Parathyroid adenoma (tissue), 2 donors: ENCODE data around the gene FRZB.

ENCODE experiments used
- H2AFZ ChIP-seq: fragments of 300-600 bp; sonication (generic); one replicate; pipeline ENCODE4 v1.7.0; 2017; ENCODE audit warnings: antibody characterized with exemption, mild to moderate bottlenecking
- H3K27ac ChIP-seq: fragments of 300-600 bp; sonication (generic); one replicate; pipeline ENCODE4 v1.7.0; 2017
- H3K27me3 ChIP-seq: fragments of 300-600 bp; sonication (generic); one replicate; pipeline ENCODE4 v1.7.0; 2017; ENCODE audit warnings: low read length; ENCODE audit not compliant: control insufficient read depth, insufficient read depth
- H3K36me3 ChIP-seq: fragments of 300-600 bp; sonication (generic); one replicate; pipeline ENCODE4 v1.7.0; 2017; ENCODE audit warnings: low read length; ENCODE audit not compliant: control insufficient read depth, insufficient read depth
- H3K4me1 ChIP-seq: fragments of 300-600 bp; sonication (generic); one replicate; pipeline ENCODE4 v1.7.0; 2017; ENCODE audit warnings: control low read depth
- H3K4me2 ChIP-seq: fragments of 300-600 bp; sonication (generic); one replicate; pipeline ENCODE4 v1.7.0; 2017; ENCODE audit warnings: low read length
- H3K4me3 ChIP-seq: fragments of 300-600 bp; sonication (generic); one replicate; pipeline ENCODE4 v1.7.0; 2017; ENCODE audit warnings: low read depth, low read length
- H3K79me2 ChIP-seq: fragments of 300-600 bp; sonication (generic); one replicate; pipeline ENCODE4 v1.7.0; 2017; ENCODE audit warnings: control low read depth
- H3K9ac ChIP-seq: fragments of 300-600 bp; sonication (generic); one replicate; pipeline ENCODE4 v1.7.0; 2017; ENCODE audit warnings: mild to moderate bottlenecking
- H3K9me3 ChIP-seq: fragments of 300-600 bp; sonication (generic); one replicate; pipeline ENCODE4 v1.7.0; 2017; ENCODE audit warnings: low read length; ENCODE audit not compliant: control insufficient read depth
- TF ChIP-seq, protein P1 (sequence below): fragments of 300-600 bp; sonication (generic); IDR thresholded peaks from one replicate; pipeline ENCODE4 v1.7.0; 2017; ENCODE audit warnings: antibody characterized with exemption, mild to moderate bottlenecking
- donor health status: primary hyperparathyroidism.

FRZB gene

DNA sequence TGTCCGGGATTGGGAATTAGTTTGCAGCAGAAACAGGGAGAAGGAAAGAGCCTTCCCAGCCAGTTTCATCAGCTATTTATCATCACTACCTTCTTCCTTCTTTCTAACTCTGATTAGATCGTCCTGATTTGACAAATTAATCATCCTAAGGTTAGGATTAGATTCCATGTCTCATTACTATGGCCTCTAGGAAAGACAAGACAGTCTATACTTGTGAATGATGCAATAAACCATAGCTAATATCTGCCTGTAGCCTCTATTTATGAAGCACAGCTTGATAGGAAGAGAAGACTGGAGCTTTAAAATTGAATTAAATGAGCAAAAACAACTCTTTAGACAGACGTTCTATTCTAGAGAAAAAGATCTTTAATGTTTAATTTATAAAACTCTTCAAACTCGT, 25.2 kb upstream of the FRZB start:
- Histone ChIP-seq H3K79me2 (no peaks in the 10 kb centered on the region), H3K4me2 (no peak overlapping the region), H3K27ac (no peak overlapping the region), H3K36me3 (no peaks in the 10 kb centered on the region), H3K4me3 (no peak overlapping the region), H3K27me3 (no peaks in the 10 kb centered on the region), H3K9me3 (no peaks in the 10 kb centered on the region), H3K4me1 (no peaks in the 10 kb centered on the region), H3K9ac (no peak overlapping the region), H2AFZ (no peak overlapping the region)
- TF ChIP-seq, protein P1, sequence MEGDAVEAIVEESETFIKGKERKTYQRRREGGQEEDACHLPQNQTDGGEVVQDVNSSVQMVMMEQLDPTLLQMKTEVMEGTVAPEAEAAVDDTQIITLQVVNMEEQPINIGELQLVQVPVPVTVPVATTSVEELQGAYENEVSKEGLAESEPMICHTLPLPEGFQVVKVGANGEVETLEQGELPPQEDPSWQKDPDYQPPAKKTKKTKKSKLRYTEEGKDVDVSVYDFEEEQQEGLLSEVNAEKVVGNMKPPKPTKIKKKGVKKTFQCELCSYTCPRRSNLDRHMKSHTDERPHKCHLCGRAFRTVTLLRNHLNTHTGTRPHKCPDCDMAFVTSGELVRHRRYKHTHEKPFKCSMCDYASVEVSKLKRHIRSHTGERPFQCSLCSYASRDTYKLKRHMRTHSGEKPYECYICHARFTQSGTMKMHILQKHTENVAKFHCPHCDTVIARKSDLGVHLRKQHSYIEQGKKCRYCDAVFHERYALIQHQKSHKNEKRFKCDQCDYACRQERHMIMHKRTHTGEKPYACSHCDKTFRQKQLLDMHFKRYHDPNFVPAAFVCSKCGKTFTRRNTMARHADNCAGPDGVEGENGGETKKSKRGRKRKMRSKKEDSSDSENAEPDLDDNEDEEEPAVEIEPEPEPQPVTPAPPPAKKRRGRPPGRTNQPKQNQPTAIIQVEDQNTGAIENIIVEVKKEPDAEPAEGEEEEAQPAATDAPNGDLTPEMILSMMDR, result no peak

DNA sequence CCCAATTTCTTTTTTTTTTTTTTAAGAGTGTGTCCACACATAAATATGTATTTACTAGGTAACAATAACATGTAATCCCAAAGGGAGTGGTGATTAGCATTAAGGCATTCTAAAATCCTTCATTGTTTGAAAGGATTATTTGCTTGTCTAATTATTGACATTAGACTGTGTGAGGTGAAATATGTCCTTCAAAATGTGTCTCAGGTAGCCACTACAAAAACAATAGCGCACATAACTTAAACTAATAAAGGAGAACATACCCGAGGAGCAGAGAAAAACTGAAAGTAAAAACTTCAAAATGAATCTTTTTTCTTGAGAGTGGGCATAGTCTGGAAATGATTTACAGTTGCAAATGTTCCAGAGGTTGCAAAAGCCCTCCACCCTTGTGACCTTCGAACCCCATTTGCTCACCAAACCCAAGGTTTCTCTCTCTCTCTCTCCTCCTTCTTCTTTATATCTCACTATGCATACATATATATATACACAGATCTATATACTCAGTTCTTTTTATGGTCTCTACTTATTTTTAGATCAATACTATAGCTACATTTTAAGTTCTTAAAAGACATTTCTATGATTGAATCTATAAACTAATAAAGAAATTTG, 24.4 kb upstream of the FRZB start:
- TF ChIP-seq, protein P1, result no peak
- H2AFZ ChIP-seq, result no peak overlapping the region
- H3K9ac ChIP-seq, result no peak overlapping the region
- no peaks in the 10 kb centered on the region for H3K4me1 ChIP-seq
- H3K79me2 ChIP-seq, result no peaks in the 10 kb centered on the region
- no peak overlapping the region for H3K4me2 ChIP-seq
- no peak overlapping the region for H3K4me3 ChIP-seq
- no peaks in the 10 kb centered on the region for H3K36me3 ChIP-seq
- no peaks in the 10 kb centered on the region for H3K9me3 ChIP-seq
- no peaks in the 10 kb centered on the region for H3K27me3 ChIP-seq
- no peak overlapping the region for H3K27ac ChIP-seq

DNA sequence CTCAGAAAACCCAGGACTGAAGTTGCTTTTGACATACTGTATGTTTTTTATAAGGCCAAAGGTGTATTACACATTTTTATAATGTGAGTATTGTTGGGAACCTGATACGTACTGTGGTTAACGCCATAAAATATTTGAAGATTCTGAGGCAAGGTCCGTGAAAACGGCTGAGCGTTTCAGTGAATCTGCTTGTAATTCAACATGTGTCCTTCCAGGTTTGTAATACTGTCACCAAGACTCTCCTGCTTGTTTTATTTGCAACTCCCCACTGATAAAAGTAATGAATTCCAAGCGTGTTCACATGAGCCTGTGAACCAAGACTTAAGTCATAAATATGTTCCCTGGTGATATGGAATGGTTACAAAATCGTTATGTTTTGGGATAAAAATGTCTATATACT, 23.9 kb upstream of the FRZB start:
- Histone ChIP-seq H2AFZ (no peak overlapping the region), H3K4me1 (no peaks in the 10 kb centered on the region), H3K27ac (no peak overlapping the region), H3K9ac (no peak overlapping the region), H3K79me2 (no peaks in the 10 kb centered on the region), H3K9me3 (no peaks in the 10 kb centered on the region), H3K36me3 (no peaks in the 10 kb centered on the region), H3K4me3 (no peak overlapping the region), H3K4me2 (no peak overlapping the region), H3K27me3 (no peaks in the 10 kb centered on the region)
- TF ChIP-seq, protein P1, result no peak

DNA sequence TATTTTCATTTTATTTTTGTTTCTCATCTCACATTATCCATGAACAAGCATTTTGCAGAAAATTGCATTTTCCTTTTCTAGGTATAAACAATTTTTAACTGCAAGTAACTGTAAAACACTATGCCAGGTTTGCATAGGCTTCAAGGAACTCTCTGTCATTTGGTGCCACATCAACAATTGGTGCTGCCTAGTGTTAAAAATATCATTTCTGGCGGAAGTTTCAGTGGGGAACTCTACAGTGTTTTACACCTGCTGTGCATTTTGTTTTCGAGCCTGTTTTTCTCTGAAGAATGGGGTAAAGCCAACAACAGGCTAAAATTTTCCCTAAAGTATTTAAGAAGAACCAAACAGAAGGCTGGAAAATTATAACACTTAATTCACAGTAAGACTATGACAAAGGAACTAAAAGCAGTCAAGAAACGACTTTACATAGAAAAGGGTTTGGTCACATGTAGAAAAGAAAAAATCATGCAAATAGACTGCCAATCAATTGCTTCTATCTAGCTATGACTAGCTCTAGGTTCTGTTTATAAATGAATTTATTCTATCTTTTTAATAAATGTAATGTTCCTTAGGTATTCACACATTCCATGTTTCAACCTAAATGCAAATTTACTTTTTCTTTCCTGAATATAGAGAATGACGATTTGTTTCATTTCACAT, 21.4 kb upstream of the FRZB start:
- H3K27me3 ChIP-seq, result no peaks in the 10 kb centered on the region
- no peak overlapping the region for H3K27ac ChIP-seq
- H3K4me1 ChIP-seq, result no peaks in the 10 kb centered on the region
- no peak overlapping the region for H3K4me3 ChIP-seq
- H2AFZ ChIP-seq, result no peak overlapping the region
- no peaks in the 10 kb centered on the region for H3K36me3 ChIP-seq
- H3K9ac ChIP-seq, result no peak overlapping the region
- TF ChIP-seq, protein P1, result no peak
- H3K4me2 ChIP-seq, result no peak overlapping the region
- no peaks in the 10 kb centered on the region for H3K9me3 ChIP-seq
- no peaks in the 10 kb centered on the region for H3K79me2 ChIP-seq

DNA sequence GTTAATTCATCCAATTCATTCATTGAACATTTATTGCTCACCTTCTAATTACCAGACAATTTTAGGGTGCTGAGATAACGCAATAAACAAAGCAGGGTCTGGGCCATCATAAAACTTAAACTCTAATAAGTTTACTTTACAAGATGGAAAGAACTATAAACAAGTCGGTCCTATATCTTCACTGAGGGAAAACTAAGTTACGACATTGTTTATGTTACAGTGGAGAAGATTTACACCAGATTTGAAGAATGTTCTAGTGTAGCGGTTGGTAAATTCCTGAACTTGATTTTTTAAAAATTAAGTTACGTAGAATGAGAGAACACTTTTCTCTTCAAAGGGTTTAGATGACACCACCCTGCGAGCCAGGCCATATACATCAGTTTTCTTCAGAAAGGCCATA, 20.7 kb upstream of the FRZB start:
- TF ChIP-seq, protein P1, result no peak
- Histone ChIP-seq H2AFZ (no peak overlapping the region), H3K9me3 (no peaks in the 10 kb centered on the region), H3K79me2 (no peaks in the 10 kb centered on the region), H3K4me3 (no peak overlapping the region), H3K36me3 (no peaks in the 10 kb centered on the region), H3K27me3 (no peaks in the 10 kb centered on the region), H3K4me2 (no peak overlapping the region), H3K27ac (no peak overlapping the region), H3K4me1 (no peaks in the 10 kb centered on the region), H3K9ac (no peak overlapping the region)
